HUES48 (cell line): ENCODE data around the gene ENTPD8.
"Not testable (repeated sequence)": the region's sequence is repeated elsewhere in the genome, so short reads cannot be mapped to it uniquely, and the experiment has no call there.

Experiments
- H3K27ac ChIP-seq: one replicate; pipeline ENCODE4 v1.7.0; 2013; ENCODE audit warnings: low read depth, low read length, inconsistent platforms
- H3K27me3 ChIP-seq: 2 replicates; pipeline ENCODE4 v1.6.1; 2013; ENCODE audit warnings: mild to moderate bottlenecking, low read length; ENCODE audit not compliant: control insufficient read depth, insufficient read depth
- H3K36me3 ChIP-seq: 2 replicates; pipeline ENCODE4 v1.6.1; 2013; ENCODE audit warnings: low read length; ENCODE audit not compliant: control insufficient read depth, insufficient read depth
- H3K4me1 ChIP-seq: 2 replicates; pipeline ENCODE4 v1.6.1; 2013; ENCODE audit warnings: mild to moderate bottlenecking, low read length; ENCODE audit not compliant: control insufficient read depth, insufficient read depth
- H3K4me3 ChIP-seq: 2 replicates; pipeline ENCODE4 v1.5.1; 2013; ENCODE audit warnings: mild to moderate bottlenecking, low read depth, low read length
- H3K9ac ChIP-seq: 2 replicates; pipeline ENCODE4 v1.6.1; 2013; ENCODE audit warnings: mild to moderate bottlenecking, low read depth, low read length, moderate library complexity
- H3K9me3 ChIP-seq: 2 replicates; pipeline ENCODE4 v1.6.1; 2013; ENCODE audit warnings: low read length; ENCODE audit not compliant: control insufficient read depth, insufficient read depth

Gene ENTPD8

GRCh38 chr9:137470785-137471184 is 29.6 kb upstream of the ENTPD8 start:
- no peaks in the 10 kb centered on the region for H3K36me3 ChIP-seq
- no peaks in the 10 kb centered on the region for H3K4me1 ChIP-seq
- H3K9ac ChIP-seq: no peak overlapping the region
- no peak overlapping the region for H3K4me3 ChIP-seq
- H3K27ac ChIP-seq: no peak overlapping the region
- 0 out of 2 replicates have a peak, but pooled peaks cover 2% of the 10 kb centered on the region for H3K9me3 ChIP-seq
- H3K27me3 ChIP-seq: no peaks in the 10 kb centered on the region

GRCh38 chr9:137467896-137468295 is 26.7 kb upstream of the ENTPD8 start:
- Histone ChIP-seq H3K4me3 (no peak overlapping the region), H3K36me3 (no peaks in the 10 kb centered on the region), H3K27ac (no peak overlapping the region), H3K9me3 (no peaks in the 10 kb centered on the region), H3K9ac (no peak overlapping the region), H3K4me1 (no peaks in the 10 kb centered on the region), H3K27me3 (peaks cover 4% of the 10 kb centered on the region; the same call in 1 of the 2 replicates)

DNA sequence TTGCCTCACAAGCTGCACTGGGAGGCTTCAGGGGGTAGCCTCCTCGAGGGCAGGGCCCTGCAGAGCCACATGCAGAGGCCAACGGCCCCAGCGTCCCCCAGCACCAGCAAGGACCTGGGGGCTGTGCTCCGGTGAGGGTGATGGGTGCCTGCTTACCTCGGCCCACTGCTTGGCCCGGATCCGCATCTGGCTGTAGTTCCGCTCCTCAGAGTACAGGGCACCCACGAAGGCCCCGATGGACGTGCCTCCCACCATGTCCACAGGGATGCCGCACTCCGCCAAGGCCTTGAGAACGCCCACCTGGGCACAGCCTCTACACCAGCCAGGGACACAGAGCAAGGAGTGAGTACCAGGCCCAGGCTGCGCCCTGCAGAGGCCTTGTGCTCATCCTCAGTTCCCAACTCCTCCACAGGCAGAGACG is 26.0 kb upstream of the ENTPD8 start:
- no peak overlapping the region for H3K9ac ChIP-seq
- H3K9me3 ChIP-seq: no peaks in the 10 kb centered on the region
- no peak overlapping the region for H3K27ac ChIP-seq
- no peaks in the 10 kb centered on the region for H3K36me3 ChIP-seq
- no peak overlapping the region for H3K4me3 ChIP-seq
- H3K4me1 ChIP-seq: no peaks in the 10 kb centered on the region
- peaks cover 11% of the 10 kb centered on the region for H3K27me3 ChIP-seq

DNA sequence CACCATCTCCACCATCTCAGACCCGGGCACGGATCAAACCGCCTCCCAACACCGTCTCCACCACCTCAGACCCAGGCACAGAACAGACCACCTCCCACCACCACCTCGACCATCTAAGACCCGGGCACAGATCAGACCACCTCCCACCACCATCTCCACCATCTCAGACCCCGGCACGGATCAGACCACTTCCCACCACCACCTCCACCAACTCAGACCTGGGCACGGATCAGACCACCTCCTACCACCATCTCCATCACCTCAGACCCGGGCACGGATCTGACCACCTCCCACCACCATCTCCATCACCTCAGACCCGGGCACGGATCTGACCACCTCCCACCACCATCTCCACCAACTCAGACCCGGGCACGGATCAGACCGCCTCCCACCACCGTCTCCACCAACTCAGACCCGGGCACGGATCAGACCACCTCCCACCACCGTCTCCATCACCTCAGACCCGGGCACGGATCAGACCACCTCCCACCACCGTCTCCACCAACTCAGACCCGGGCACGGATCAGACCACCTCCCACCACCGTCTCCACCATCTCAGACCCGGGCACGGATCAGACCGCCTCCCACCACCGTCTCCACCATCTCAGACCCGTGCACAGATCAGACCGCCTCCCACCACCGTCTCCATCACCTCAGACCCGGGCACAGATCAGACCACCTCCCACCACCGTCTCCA is 25.4 kb upstream of the ENTPD8 start:
- not testable (repeated sequence) for H3K27ac ChIP-seq, H3K4me1 ChIP-seq, H3K9me3 ChIP-seq, H3K9ac ChIP-seq, H3K36me3 ChIP-seq, H3K4me3 ChIP-seq
- peaks cover 15% of the 10 kb centered on the region for H3K27me3 ChIP-seq

GRCh38 chr9:137465720-137466388 is 24.7 kb upstream of the ENTPD8 start:
- H3K9me3 ChIP-seq: no peaks in the 10 kb centered on the region
- no peak overlapping the region for H3K4me3 ChIP-seq
- no peak overlapping the region for H3K9ac ChIP-seq
- no peak overlapping the region for H3K27ac ChIP-seq
- H3K4me1 ChIP-seq: no peaks in the 10 kb centered on the region
- H3K36me3 ChIP-seq: no peaks in the 10 kb centered on the region
- peaks cover 15% of the 10 kb centered on the region for H3K27me3 ChIP-seq

DNA sequence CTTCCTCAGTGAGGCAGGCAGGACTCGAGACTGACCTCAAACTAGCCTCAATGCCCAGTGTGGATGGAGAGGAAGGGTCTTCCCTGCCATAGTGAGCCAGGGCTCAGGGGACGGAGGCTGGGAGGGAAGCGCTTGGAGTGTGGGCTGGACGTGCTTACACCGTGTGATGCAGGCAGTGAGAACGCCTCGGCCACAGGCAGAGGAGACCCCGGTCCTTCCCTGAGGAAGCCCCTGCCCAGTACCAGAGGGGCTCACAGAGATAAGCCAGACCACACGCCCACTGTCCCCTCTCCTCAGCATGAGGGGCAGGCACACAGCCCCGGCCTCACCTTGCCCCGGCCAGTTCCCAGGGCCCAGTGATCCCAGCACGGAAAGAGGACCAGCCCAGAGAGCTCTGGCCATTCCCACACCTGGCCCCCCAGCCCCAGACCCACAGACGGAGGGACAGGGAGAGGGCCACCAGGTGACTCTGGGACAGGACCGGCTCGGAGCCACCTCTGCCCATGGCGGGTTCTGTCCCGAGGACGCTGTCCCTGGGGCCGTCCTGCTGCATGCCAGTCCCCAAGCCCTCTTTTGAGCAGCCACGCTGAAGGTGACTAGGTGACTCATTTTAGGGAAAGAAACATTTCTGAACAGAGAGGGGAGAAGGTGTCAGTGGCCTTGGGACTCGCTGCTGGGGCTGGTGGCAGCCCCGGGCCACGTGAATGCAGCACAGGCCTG is 24.0 kb upstream of the ENTPD8 start:
- H3K9ac ChIP-seq: no peak overlapping the region

DNA sequence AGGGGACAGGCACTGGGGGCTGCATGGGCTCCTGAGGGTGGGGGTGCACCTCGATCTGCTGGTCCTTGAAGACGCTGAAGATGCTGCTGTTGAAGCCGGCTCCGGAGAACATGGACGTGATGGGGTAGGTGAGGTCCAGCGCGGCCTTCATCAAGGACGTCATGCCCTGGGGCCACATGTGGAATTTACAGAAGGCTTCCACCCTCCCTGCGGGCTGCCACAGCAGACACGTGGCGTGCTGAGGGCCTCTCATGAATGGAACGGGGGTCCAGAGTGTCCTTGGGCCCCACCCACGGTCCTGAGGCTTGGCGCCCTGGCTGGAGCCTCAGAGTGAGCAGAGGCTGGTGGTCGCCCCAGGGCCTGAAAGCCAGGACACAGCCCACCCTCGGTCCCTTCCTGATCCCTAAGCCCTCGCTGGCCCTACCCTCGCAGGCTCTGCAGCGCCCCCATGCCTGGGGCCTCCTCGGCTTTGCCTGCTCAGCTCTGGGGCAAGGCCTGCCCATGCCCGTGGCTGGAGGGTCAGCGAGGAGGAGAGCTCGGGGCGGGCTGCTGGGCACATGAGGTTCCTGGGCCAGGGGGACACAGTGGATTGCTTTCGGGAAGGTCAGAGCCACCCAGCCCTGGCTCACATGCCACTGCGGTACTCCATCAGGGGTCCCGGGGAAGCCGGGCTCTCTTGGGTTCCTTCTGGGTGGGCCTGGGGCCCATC is 23.3 kb upstream of the ENTPD8 start:
- H3K4me3 ChIP-seq: no peak overlapping the region
- peaks cover 15% of the 10 kb centered on the region for H3K27me3 ChIP-seq
- no peaks in the 10 kb centered on the region for H3K4me1 ChIP-seq
- H3K9ac ChIP-seq: no peak overlapping the region
- H3K9me3 ChIP-seq: no peaks in the 10 kb centered on the region
- H3K27ac ChIP-seq: no peak overlapping the region
- H3K36me3 ChIP-seq: no peaks in the 10 kb centered on the region

More for the DNA sequence above, 24.0 kb upstream of the ENTPD8 start:
- no peak overlapping the region for H3K27ac ChIP-seq
- H3K9me3 ChIP-seq: no peaks in the 10 kb centered on the region
- no peak overlapping the region for H3K4me3 ChIP-seq
- H3K27me3 ChIP-seq: peaks cover 15% of the 10 kb centered on the region
- H3K36me3 ChIP-seq: no peaks in the 10 kb centered on the region
- H3K4me1 ChIP-seq: no peaks in the 10 kb centered on the region

DNA sequence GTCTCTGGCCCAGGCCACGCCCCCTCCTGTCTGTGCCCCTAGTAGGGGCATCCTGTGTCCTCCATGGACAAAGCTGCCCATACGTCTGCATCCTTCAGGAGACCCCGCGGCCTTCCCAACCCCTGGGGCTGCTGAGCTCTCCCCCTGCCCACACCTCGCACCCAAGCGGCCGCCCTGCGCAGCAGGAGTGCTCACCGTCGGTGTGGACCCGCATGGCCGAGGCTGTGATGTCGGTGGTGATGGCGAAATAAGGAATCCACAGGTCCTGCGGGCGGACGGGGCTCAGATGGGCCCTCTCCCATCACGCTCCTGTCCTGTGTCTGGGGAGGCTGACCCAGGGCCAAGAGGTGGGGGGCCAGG is 22.8 kb upstream of the ENTPD8 start:
- no peaks in the 10 kb centered on the region for H3K36me3 ChIP-seq
- H3K9me3 ChIP-seq: no peaks in the 10 kb centered on the region
- no peak overlapping the region for H3K27ac ChIP-seq
- H3K9ac ChIP-seq: no peak overlapping the region
- H3K27me3 ChIP-seq: peaks cover 15% of the 10 kb centered on the region
- H3K4me1 ChIP-seq: no peaks in the 10 kb centered on the region
- H3K4me3 ChIP-seq: no peak overlapping the region

DNA sequence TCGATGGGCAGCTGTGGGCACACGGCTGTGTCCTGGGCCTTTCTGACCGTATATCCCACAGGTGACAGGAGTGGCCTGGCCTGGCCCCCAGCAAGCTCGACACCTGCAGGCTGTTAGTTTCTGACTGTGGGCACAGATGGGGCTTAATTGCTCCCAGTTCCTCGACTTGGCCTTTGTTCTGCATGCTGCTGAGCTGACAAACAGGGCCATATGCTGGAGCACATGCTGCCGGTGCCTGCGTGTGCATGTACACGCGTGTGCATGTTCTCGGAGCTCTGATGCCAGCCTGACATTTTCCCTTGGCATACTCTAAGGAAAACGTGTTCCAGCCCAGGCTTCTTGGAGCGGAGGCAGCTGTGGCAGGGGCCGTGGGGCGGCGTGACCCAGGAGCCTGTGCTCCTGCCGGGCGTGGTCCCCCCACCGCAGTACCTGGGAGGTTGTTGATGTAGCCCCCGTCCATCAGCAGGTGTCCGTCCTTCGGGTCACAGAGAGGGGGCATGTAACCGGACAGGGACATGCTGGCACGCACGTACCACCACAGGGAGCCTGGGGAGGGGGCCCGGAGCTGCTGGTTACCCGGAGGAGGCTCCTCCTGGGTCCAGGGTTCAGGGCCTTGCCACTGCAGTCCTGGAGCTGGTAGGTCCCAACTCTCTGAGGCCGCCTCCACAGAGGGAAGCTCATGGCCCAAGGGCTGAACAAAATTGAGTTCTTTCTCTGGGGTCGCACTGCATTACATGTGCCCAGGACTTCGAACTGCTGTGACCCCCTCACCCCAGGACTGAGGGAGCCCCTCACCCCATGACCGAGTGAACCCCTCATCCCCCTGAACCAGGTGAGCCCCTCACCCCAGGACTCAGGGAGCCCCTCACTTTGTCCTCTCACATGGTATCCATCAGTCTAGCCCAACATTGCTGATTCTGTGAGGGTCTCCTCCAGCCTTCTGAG is 22.1 kb upstream of the ENTPD8 start:
- H3K27ac ChIP-seq: no peak overlapping the region
- H3K9me3 ChIP-seq: no peaks in the 10 kb centered on the region
- no peak overlapping the region for H3K9ac ChIP-seq
- no peaks in the 10 kb centered on the region for H3K36me3 ChIP-seq
- no peaks in the 10 kb centered on the region for H3K4me1 ChIP-seq
- H3K27me3 ChIP-seq: peaks cover 15% of the 10 kb centered on the region
- H3K4me3 ChIP-seq: no peak overlapping the region

GRCh38 chr9:137462396-137462985 is 21.3 kb upstream of the ENTPD8 start:
- Histone ChIP-seq H3K27ac (no peak overlapping the region), H3K9ac (no peak overlapping the region), H3K36me3 (0 out of 2 replicates have a peak, but pooled peaks cover under 1% of the 10 kb centered on the region), H3K27me3 (peaks cover 15% of the 10 kb centered on the region), H3K4me1 (no peaks in the 10 kb centered on the region), H3K9me3 (no peaks in the 10 kb centered on the region), H3K4me3 (no peak overlapping the region)
